Activated CD8-positive, alpha-beta memory T cell treated with anti-CD3 and anti-CD28 coated beads for 1 hour (primary cell): ENCODE results near the gene CSN3.
"Not testable (repeated sequence)": the region's sequence is repeated elsewhere in the genome, so short reads cannot be mapped to it uniquely, and the experiment has no call there.

Source experiments
- DNase-seq, 2 donors: peaks; one replicate each; pipeline ENCODE4 v3.0.0-alpha.2; 2020; ENCODE audit warnings: low read depth in 1 of 2; ENCODE audit errors: extremely low read depth in 1 of 2

CSN3 gene

GRCh38 chr4:70242297-70242696 lies at the start of gene CSN3:
Gene CSN3, plus strand, starts transcription at chr4:70242597. Its CDS starts 2,223 bp downstream, at chr4:70244820.
- not testable (repeated sequence) for DNase-seq

- no peak for DNase-seq
These were observed 49.5 kb upstream of the CSN3 start for GRCh38 chr4:70192895-70193294.

GRCh38 chr4:70195425-70195824 lies 47.0 kb upstream of the CSN3 start, which contains the start of gene ODAM:
Gene ODAM, plus strand, starts transcription at chr4:70195725. Its CDS starts 819 bp downstream, at chr4:70196544.
- no peak for DNase-seq

GRCh38 chr4:70196857-70197256 lies 45.5 kb upstream of the CSN3 start:
- no peak for DNase-seq

- no peak for DNase-seq
These were observed 44.6 kb upstream of the CSN3 start for GRCh38 chr4:70197842-70198241.

- DNase-seq = no peak
These were observed 38.8 kb upstream of the CSN3 start for GRCh38 chr4:70203601-70204000.

- not testable (repeated sequence) for DNase-seq
These were observed 29.6 kb upstream of the CSN3 start for GRCh38 chr4:70212752-70213151.

GRCh38 chr4:70216109-70216508 lies 26.3 kb upstream of the CSN3 start:
- not testable (repeated sequence) for DNase-seq

GRCh38 chr4:70216550-70216949 lies 25.8 kb upstream of the CSN3 start:
- DNase-seq = not testable (repeated sequence)

- DNase-seq = not testable (repeated sequence)
These were observed 21.0 kb upstream of the CSN3 start for GRCh38 chr4:70221389-70221788.

- DNase-seq = not testable (repeated sequence)
These were observed 20.6 kb upstream of the CSN3 start for GRCh38 chr4:70221818-70222217.

GRCh38 chr4:70225824-70226223 lies 16.6 kb upstream of the CSN3 start, which contains the start of gene FDCSP:
Gene FDCSP, plus strand, starts transcription at chr4:70226124. Its CDS starts 5,071 bp downstream, at chr4:70231195.
- no peak for DNase-seq

- no peak for DNase-seq
These were observed 6.3 kb upstream of the CSN3 start for GRCh38 chr4:70236125-70236524.

- DNase-seq = no peak
These were observed 3.1 kb upstream of the CSN3 start for GRCh38 chr4:70239131-70239883.

GRCh38 chr4:70239884-70240591 lies 2.4 kb upstream of the CSN3 start:
- DNase-seq = no peak

GRCh38 chr4:70243091-70243490 lies 694 bp downstream of the CSN3 start:
- DNase-seq = no peak

- DNase-seq = no peak
These were observed 9.0 kb downstream of the CSN3 start for GRCh38 chr4:70251250-70251944.

- no peak for DNase-seq
These were observed 9.5 kb downstream of the CSN3 start for GRCh38 chr4:70251945-70252277.

GRCh38 chr4:70269674-70270073 lies 27.3 kb downstream of the CSN3 start:
- DNase-seq = no peak

GRCh38 chr4:70277121-70277520 lies 34.7 kb downstream of the CSN3 start:
- no peak for DNase-seq

- no peak for DNase-seq
These were observed 38.2 kb downstream of the CSN3 start for GRCh38 chr4:70280567-70280966.

- no peak for DNase-seq
These were observed 46.3 kb downstream of the CSN3 start for GRCh38 chr4:70288651-70289050.
